Measurements from ENCODE around the gene ABI3.
A peak's percentile ranks its signal among the peaks of the same experiment; 100 is the strongest.

The ABI3 gene

GRCh38 chr17:49198211-49198610 is 12.3 kb upstream of the ABI3 start:
- no peak for DNase-seq

GRCh38 chr17:49200423-49201083 is 10.0 kb upstream of the ABI3 start:
- no peak for DNase-seq

- no peak for DNase-seq
Observed at GRCh38 chr17:49201481-49201927, 9.0 kb upstream of the ABI3 start.

GRCh38 chr17:49203796-49204195 is 6.7 kb upstream of the ABI3 start:
- DNase-seq = no peak

- no peak for DNase-seq
Observed at GRCh38 chr17:49204516-49204915, 6.0 kb upstream of the ABI3 start.

GRCh38 chr17:49209061-49209571 is 1.4 kb upstream of the ABI3 start:
- peak; percentile 30 for DNase-seq

- no peak for DNase-seq
Observed at GRCh38 chr17:49213399-49213798, 2.9 kb downstream of the ABI3 start.

GRCh38 chr17:49213847-49214246 is 3.3 kb downstream of the ABI3 start:
- no peak for DNase-seq

- DNase-seq = no peak
Observed at GRCh38 chr17:49214676-49215360, 4.3 kb downstream of the ABI3 start.

GRCh38 chr17:49216482-49216881 is 6.0 kb downstream of the ABI3 start:
- DNase-seq = no peak

GRCh38 chr17:49216953-49217650 is 6.6 kb downstream of the ABI3 start:
- peak; percentile 25 for DNase-seq

GRCh38 chr17:49217651-49218413 is 7.3 kb downstream of the ABI3 start:
- peak; percentile 84 for DNase-seq

- peak; percentile 76 for DNase-seq
Observed at GRCh38 chr17:49218941-49219913, 8.7 kb downstream of the ABI3 start.

- DNase-seq = no peak
Observed at GRCh38 chr17:49219987-49220386, 9.5 kb downstream of the ABI3 start.

- no peak for DNase-seq
Observed at GRCh38 chr17:49223168-49223516, 12.6 kb downstream of the ABI3 start.

GRCh38 chr17:49223517-49224197 is 13.2 kb downstream of the ABI3 start:
- DNase-seq = peak; percentile 69

GRCh38 chr17:49224198-49224996 is 13.9 kb downstream of the ABI3 start:
- peak; percentile 63 for DNase-seq

GRCh38 chr17:49224997-49225337 is 14.5 kb downstream of the ABI3 start:
- DNase-seq = no peak

GRCh38 chr17:49225554-49226236 is 15.2 kb downstream of the ABI3 start:
- DNase-seq = no peak

Measured in CD4-positive, alpha-beta T cell treated with Interleukin-12 subunit alpha and Interleukin-12 subunit beta, for 1 hour (primary cell).